GM12801 (cell line): Measurements from ENCODE around the gene MKLN1.

ENCODE experiments used
- CTCF ChIP-seq: IDR thresholded peaks from one replicate; pipeline ENCODE4 v1.5.1; 2011; ENCODE audit warnings: control low read depth; ENCODE audit not compliant: insufficient read length; ENCODE audit errors: extremely low read depth

The MKLN1 gene

DNA sequence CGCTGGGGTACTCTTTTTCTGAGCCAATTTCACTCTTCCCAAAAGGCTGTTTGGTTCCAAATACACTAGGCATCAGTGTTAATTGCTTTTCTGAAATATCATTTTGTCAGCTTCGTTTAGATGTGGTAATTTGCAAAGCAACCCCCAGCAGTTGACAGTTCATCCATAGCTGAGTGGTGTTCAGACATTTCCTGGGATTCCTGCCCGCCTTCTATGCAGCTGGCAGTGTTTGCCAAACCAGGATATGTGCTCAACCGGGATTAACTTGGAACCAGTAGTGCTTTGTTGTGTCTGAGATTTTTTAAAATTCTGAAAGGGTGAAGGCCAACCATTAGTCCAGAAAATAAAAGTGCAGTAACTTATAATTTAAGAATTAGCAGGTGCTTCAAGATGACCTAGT is 25.2 kb upstream of the MKLN1 start:
- no peak for TF ChIP-seq CTCF

DNA sequence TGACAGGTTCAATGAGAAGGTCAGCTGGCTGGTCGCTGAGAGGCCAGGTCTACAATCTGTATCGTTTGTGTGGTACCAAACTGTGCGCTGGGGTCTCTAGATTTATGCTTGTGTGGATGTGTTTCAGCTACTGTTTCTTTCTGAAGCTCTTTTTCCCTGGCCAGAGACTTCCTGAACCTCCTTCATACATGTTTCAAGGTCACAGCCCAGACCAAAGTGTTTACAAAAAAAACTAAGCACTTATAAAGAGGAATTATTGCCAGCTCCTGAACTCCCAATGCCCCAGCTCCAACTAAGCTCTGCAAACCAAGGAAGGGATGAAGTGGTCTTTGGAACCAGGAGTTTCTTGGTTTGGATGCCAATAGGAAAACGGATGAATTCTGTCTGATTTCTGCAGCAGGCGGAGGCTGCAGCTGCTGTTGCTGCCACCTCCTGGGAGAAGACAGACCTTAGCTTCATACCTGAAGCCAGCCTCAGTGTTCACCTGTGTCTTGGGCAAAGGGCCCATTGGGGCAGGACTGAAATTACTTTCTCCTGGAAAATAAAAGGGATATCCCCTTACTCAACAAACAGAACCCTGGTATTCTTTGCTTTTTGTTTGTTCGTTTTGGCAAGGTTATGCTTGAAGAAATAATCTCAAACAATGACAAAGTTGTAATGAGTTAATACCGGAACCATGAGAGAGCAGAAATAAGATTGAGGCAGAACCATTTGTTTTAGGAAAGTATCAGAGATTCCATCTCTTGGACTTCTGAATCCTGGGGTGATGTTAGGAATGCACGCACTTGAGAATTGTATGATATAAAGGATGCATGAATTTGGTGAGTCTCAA is 24.6 kb upstream of the MKLN1 start:
- no peak for TF ChIP-seq CTCF

GRCh38 chr7:131305152-131305551 is 22.5 kb upstream of the MKLN1 start:
- TF ChIP-seq CTCF: no peak

GRCh38 chr7:131306777-131307176 is 20.9 kb upstream of the MKLN1 start:
- TF ChIP-seq CTCF: no peak

DNA sequence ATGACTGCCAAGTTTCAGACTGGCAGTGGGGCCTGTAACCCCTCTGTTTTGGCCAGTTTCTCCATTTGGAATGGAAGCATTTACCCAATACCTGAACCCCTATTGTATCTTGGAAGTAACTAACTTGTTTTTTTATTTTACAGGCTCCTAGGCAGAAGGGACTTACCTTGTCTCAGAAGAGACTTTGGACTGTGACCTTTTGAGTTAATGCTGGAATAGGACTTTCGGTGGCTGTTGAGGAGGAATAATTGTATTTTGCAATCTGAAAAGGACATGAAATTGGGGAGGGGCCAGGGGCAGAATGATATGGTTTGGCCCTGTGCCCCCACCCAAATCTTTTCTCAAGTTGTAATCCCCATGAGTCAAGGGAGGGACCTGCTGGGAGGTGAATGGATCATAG is 20.0 kb upstream of the MKLN1 start:
- no peak for TF ChIP-seq CTCF

DNA sequence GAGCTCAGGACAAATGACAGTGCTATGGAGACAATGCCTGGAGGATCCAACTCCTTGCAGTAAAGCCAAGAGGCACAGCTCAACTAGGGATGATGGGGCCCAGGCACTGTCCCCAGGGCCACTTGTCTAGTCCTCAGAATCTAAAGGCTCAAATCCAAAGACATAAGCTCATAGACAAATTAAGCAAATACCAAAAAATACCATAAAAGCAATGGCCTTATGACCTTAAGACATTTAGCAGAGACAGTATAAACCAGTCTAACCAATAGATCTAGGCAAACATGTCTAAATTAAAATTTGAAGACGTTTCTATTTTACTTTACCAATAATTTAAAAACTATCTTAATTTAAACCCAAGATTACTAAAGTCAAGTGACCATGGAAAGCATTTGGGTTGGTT is 14.8 kb upstream of the MKLN1 start:
- no peak for TF ChIP-seq CTCF

DNA sequence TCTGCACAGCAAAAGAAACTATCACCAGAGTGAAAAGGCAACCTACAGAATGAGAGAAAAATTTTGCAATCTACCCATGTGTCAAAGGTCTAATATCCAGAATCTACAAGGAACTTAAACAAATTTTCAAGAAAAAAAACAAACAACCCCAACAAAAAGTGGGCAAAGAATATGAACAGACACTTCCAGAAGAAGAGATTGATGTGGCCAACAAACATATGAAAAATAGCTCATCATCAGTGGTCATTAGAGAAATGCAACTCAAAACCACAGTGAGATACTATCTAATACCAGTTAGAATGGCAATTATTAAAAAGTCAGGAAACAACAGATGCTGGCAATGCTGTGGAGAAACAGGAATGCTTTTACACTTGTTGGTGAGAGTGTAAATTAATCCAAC is 7.1 kb upstream of the MKLN1 start:
- no peak for TF ChIP-seq CTCF
